ENCODE measurements around the gene IGBP1. TPM values are rescaled to one million over a fixed set of nuclear protein-coding genes. Genes with fewer than 3 reads are reported as not detected.
"Not testable (repeated sequence)": the region's sequence is repeated elsewhere in the genome, so short reads cannot be mapped to it uniquely, and the experiment has no call there.

Gene IGBP1
- total RNA-seq, 1 donor from 2014 or later = 60.1 TPM

- no peak for TF ChIP-seq CTCF (IDR thresholded peaks at IDR 0.05; ENCODE audit: unreplicated experiment)
- no peak overlapping the region for H3K27ac Mint-ChIP-seq
- H3K4me1 Mint-ChIP-seq (ENCODE audit: low read depth) = no peaks in the 10 kb centered on the region
- peaks cover 13% of the 10 kb centered on the region for H3K9me3 Mint-ChIP-seq (ENCODE audit: low read depth)
- H3K27me3 Mint-ChIP-seq = peaks cover 3% of the 10 kb centered on the region
- no peak overlapping the region for H3K4me3 Mint-ChIP-seq (ENCODE audit: low read depth)
- no peaks in the 10 kb centered on the region for H3K36me3 Mint-ChIP-seq (ENCODE audit: insufficient read depth)
- no peak for DNase-seq (ENCODE audit: low spot score, unreplicated experiment)
Observed at GRCh38 chrX:70089604-70090297, 43.5 kb upstream of the IGBP1 start.

GRCh38 chrX:70092247-70092646, 41.0 kb upstream of the IGBP1 start:
- H3K9me3 Mint-ChIP-seq (ENCODE audit: low read depth) = peaks cover 13% of the 10 kb centered on the region
- no peak overlapping the region for H3K27ac Mint-ChIP-seq
- H3K27me3 Mint-ChIP-seq = peaks cover 3% of the 10 kb centered on the region
- no peak for DNase-seq (ENCODE audit: low spot score, unreplicated experiment)
- H3K4me3 Mint-ChIP-seq (ENCODE audit: low read depth) = no peak overlapping the region
- H3K36me3 Mint-ChIP-seq (ENCODE audit: insufficient read depth) = no peaks in the 10 kb centered on the region
- no peak for TF ChIP-seq CTCF (IDR thresholded peaks at IDR 0.05; ENCODE audit: unreplicated experiment)
- no peaks in the 10 kb centered on the region for H3K4me1 Mint-ChIP-seq (ENCODE audit: low read depth)

- Mint-ChIP-seq H3K27me3 (no peaks in the 10 kb centered on the region), H3K4me3 (ENCODE audit: low read depth) (no peak overlapping the region), H3K4me1 (ENCODE audit: low read depth) (no peaks in the 10 kb centered on the region), H3K9me3 (ENCODE audit: low read depth) (peaks cover 10% of the 10 kb centered on the region), H3K27ac (no peak overlapping the region), H3K36me3 (ENCODE audit: insufficient read depth) (no peaks in the 10 kb centered on the region)
- DNase-seq (ENCODE audit: low spot score, unreplicated experiment) = no peak
- TF ChIP-seq CTCF (IDR thresholded peaks at IDR 0.05; ENCODE audit: unreplicated experiment) = peak; percentile 24
Observed at GRCh38 chrX:70096052-70096451, 37.2 kb upstream of the IGBP1 start.

GRCh38 chrX:70105229-70105628, 28.0 kb upstream of the IGBP1 start:
- no peak overlapping the region for H3K27ac Mint-ChIP-seq
- H3K27me3 Mint-ChIP-seq = no peaks in the 10 kb centered on the region
- H3K4me3 Mint-ChIP-seq (ENCODE audit: low read depth) = no peak overlapping the region
- no peak for TF ChIP-seq CTCF (IDR thresholded peaks at IDR 0.05; ENCODE audit: unreplicated experiment)
- H3K4me1 Mint-ChIP-seq (ENCODE audit: low read depth) = no peaks in the 10 kb centered on the region
- no peak for DNase-seq (ENCODE audit: low spot score, unreplicated experiment)
- peaks cover 10% of the 10 kb centered on the region for H3K9me3 Mint-ChIP-seq (ENCODE audit: low read depth)
- no peaks in the 10 kb centered on the region for H3K36me3 Mint-ChIP-seq (ENCODE audit: insufficient read depth)

- not testable (repeated sequence) for H3K4me3 Mint-ChIP-seq (ENCODE audit: low read depth); H3K4me1 Mint-ChIP-seq (ENCODE audit: low read depth); H3K27me3 Mint-ChIP-seq; H3K36me3 Mint-ChIP-seq (ENCODE audit: insufficient read depth); H3K27ac Mint-ChIP-seq; DNase-seq (ENCODE audit: low spot score, unreplicated experiment)
- H3K9me3 Mint-ChIP-seq (ENCODE audit: low read depth) = peaks cover 27% of the 10 kb centered on the region
Observed at GRCh38 chrX:70111436-70112026, 21.7 kb upstream of the IGBP1 start.

- H3K36me3 Mint-ChIP-seq (ENCODE audit: insufficient read depth) = no peaks in the 10 kb centered on the region
- DNase-seq (ENCODE audit: low spot score, unreplicated experiment) = no peak
- no peak overlapping the region for H3K27ac Mint-ChIP-seq
- TF ChIP-seq CTCF (IDR thresholded peaks at IDR 0.05; ENCODE audit: unreplicated experiment) = no peak
- no peak overlapping the region for H3K4me3 Mint-ChIP-seq (ENCODE audit: low read depth)
- H3K27me3 Mint-ChIP-seq = no peaks in the 10 kb centered on the region
- H3K4me1 Mint-ChIP-seq (ENCODE audit: low read depth) = no peaks in the 10 kb centered on the region
- H3K9me3 Mint-ChIP-seq (ENCODE audit: low read depth) = peaks cover 27% of the 10 kb centered on the region
Observed at GRCh38 chrX:70117738-70118137, 15.5 kb upstream of the IGBP1 start.

- not testable (repeated sequence) for DNase-seq (ENCODE audit: low spot score, unreplicated experiment); H3K4me3 Mint-ChIP-seq (ENCODE audit: low read depth); H3K27me3 Mint-ChIP-seq; H3K4me1 Mint-ChIP-seq (ENCODE audit: low read depth); H3K36me3 Mint-ChIP-seq (ENCODE audit: insufficient read depth); H3K27ac Mint-ChIP-seq
- peaks cover 25% of the 10 kb centered on the region for H3K9me3 Mint-ChIP-seq (ENCODE audit: low read depth)
Observed at GRCh38 chrX:70123014-70123413, 10.2 kb upstream of the IGBP1 start.
